K562 (cell line): ENCODE measurements around the gene EEFSEC. TPM values are rescaled to one million over a fixed set of nuclear protein-coding genes. Genes with fewer than 3 reads are reported as not detected.

Experiments used
- ATAC-seq: fragments of 200-7000 bp; cut with Tn5 transposase; 3 replicates; pipeline ENCODE4 v1.9.1; 2020; ENCODE audit warnings: moderate library complexity
- BruUV-seq: library from RNA; stranded (reverse); fragments of 400-500 nt; replicated peaks from 2 replicates; lab custom pipeline; 2021; lab: Mats Ljungman, UMichigan
- CTCF ChIA-PET: fragments of 300-600 bp; formaldehyde crosslinking; extraction: SDS; loops from one replicate; lab custom pipeline; 2021; ENCODE audit warnings: low intra/inter-chr PET ratio; lab: Yijun Ruan, JAX
- POLR2A ChIA-PET: fragments of 300-600, 350-650 bp; sonication (Branson Sonifier 250); formaldehyde crosslinking; extraction: SDS; loops from one replicate; lab custom pipeline; 2021; ENCODE audit warnings: antibody characterized with exemption, inconsistent platforms; lab: Yijun Ruan, JAX
- DNase-seq, 4 experiments: peaks; one replicate each; pipeline versions ENCODE4 v3.0.0 to v3.0.0-alpha.2; 2011 to 2018; ENCODE audit warnings: low spot score in 3 of 4, mixed read lengths in 3 of 4; ENCODE audit errors: extremely low read depth in 1 of 4
- FAIRE-seq: peaks from 2 replicates; lab custom pipeline; 2011; peaks lifted over from hg19 to GRCh38; lab: Jason Lieb, UNC
- H2AFZ ChIP-seq: 2 replicates; pipeline ENCODE4 v1.6.0; 2011; ENCODE audit warnings: low read depth, low read length, control low read depth, inconsistent platforms
- H3K27ac ChIP-seq: fragments of 200-600 bp; 3 replicates; pipeline ENCODE4 v1.8.0; 2011; ENCODE audit warnings: low read depth, mild to moderate bottlenecking, control low read depth, inconsistent platforms, low read length, moderate library complexity, mixed read lengths; ENCODE audit errors: extremely low read depth
- H3K27me3 ChIP-seq, 2 experiments: fragments of 300-600 bp in 1 of 2; 2 replicates in 1 of 2; 3 replicates in 1 of 2; pipeline versions ENCODE4 v1.6.0 to v1.8.0; 2011; ENCODE audit warnings: inconsistent platforms in 2 of 2, low read length in 2 of 2, mild to moderate bottlenecking in 1 of 2, mixed read lengths in 1 of 2, moderate library complexity in 1 of 2; ENCODE audit not compliant: control insufficient read depth in 2 of 2, insufficient read depth in 2 of 2
- H3K36me3 ChIP-seq: fragments of 300-600 bp; 3 replicates; pipeline ENCODE4 v1.8.0; 2011; ENCODE audit warnings: mild to moderate bottlenecking, low read length, inconsistent platforms; ENCODE audit not compliant: control insufficient read depth, insufficient read depth
- H3K4me1 ChIP-seq, 2 experiments: fragments of 200-600 bp in 1 of 2; replicated peaks in 1 of 2; 2 replicates in 1 of 2; 3 replicates in 1 of 2; pipeline versions ENCODE4 v1.5.1 to v1.8.0; 2011; ENCODE audit warnings: inconsistent platforms in 2 of 2, low read length in 2 of 2, mild to moderate bottlenecking in 1 of 2, mixed read lengths in 1 of 2, moderate library complexity in 1 of 2; ENCODE audit not compliant: control insufficient read depth in 2 of 2, insufficient read depth in 2 of 2
- H3K4me2 ChIP-seq: 2 replicates; pipeline ENCODE4 v1.6.1; 2011; ENCODE audit warnings: low read length, control low read depth, inconsistent platforms, mixed read lengths; ENCODE audit not compliant: insufficient read depth
- H3K4me3 ChIP-seq: fragments of 200-600 bp; sonication (generic), shearing (Covaris generic); 2 replicates; pipeline ENCODE4 v1.5.1; 2016; ENCODE audit warnings: control low read depth, inconsistent platforms
- H3K79me2 ChIP-seq: fragments of 200-600 bp; 3 replicates; pipeline ENCODE4 v1.8.0; 2011; ENCODE audit warnings: low read length, inconsistent platforms; ENCODE audit not compliant: control insufficient read depth, insufficient read depth
- H3K9ac ChIP-seq, 2 experiments: 2 replicates each; pipeline versions ENCODE4 v1.6.0 to v1.6.1; 2011; ENCODE audit warnings: low read depth in 2 of 2, low read length in 2 of 2, control low read depth in 1 of 2, inconsistent platforms in 1 of 2, mild to moderate bottlenecking in 1 of 2, mixed read lengths in 1 of 2; ENCODE audit not compliant: insufficient read depth in 1 of 2
- H3K9me1 ChIP-seq: one replicate; pipeline ENCODE4 v1.6.0; 2011; ENCODE audit warnings: inconsistent platforms, mild to moderate bottlenecking, low read length, moderate library complexity; ENCODE audit not compliant: control insufficient read depth, insufficient read depth
- H3K9me3 ChIP-seq: replicated peaks from 2 replicates; pipeline ENCODE4 v1.5.1; 2011; ENCODE audit warnings: low read depth, low read length, inconsistent platforms; ENCODE audit not compliant: control insufficient read depth, insufficient read depth
- H4K20me1 ChIP-seq: replicated peaks from 2 replicates; pipeline ENCODE4 v1.6.1; 2011; ENCODE audit warnings: low read length, inconsistent platforms, mixed read lengths; ENCODE audit not compliant: control insufficient read depth, insufficient read depth
- AFF4 ChIP-seq: sonication (generic); formaldehyde crosslinking; IDR thresholded peaks from 2 replicates; pipeline ENCODE4 v1.8.0; 2023; ENCODE audit warnings: mild to moderate bottlenecking, missing genetic modification reagents
- COPS2 ChIP-seq: fragments of 450-650 bp; conservative IDR thresholded peaks from 2 replicates; pipeline ENCODE4 v1.6.1; 2016; ENCODE audit warnings: mild to moderate bottlenecking, moderate library complexity
- KLF16 ChIP-seq: IDR thresholded peaks from 2 replicates; pipeline ENCODE4 v1.6.1; 2016; ENCODE audit warnings: antibody characterized with exemption
- PTBP1 ChIP-seq: fragments of 200-400 bp; formaldehyde crosslinking; IDR thresholded peaks from 2 replicates; pipeline ENCODE4 v1.6.1; 2017; ENCODE audit warnings: low read depth, low read length
- SIX5 ChIP-seq, 2 experiments: IDR thresholded peaks; 2 replicates each; pipeline ENCODE4 v1.6.1; 2011; ENCODE audit warnings: low read length in 2 of 2, borderline replicate concordance in 1 of 2, low read depth in 1 of 2, mild to moderate bottlenecking in 1 of 2, moderate library complexity in 1 of 2; ENCODE audit not compliant: insufficient read depth in 1 of 2
- ZNF696 ChIP-seq: fragments of 250-450 bp; sonication (Bioruptor Pico); conservative IDR thresholded peaks from 2 replicates; pipeline ENCODE4 v1.4.0; 2020; ENCODE audit warnings: mild to moderate bottlenecking, moderate library complexity
- WGBS: fragments of 100-300 bp; shearing (Covaris generic); methylation state at CpG from one replicate; pipeline ENCODE4 v1.1.6; 2016; ENCODE audit warnings: low coverage, mixed read lengths; ENCODE audit not compliant: insufficient coverage; ENCODE audit errors: missing lambda C conversion rate; 5-methylcytosine and 5-hydroxymethylcytosine counted together
- in situ Hi-C: fragments of 300-500 bp; cut with MboI; formaldehyde crosslinking; loops from 4 replicates; pipeline ENCODE4 v1.15.0; 2018; ENCODE audit warnings: inconsistent platforms, mixed read lengths
- intact Hi-C: fragments of 100-400 bp; cut with micrococcal nuclease; formaldehyde crosslinking; loops from 2 replicates; pipeline ENCODE4 v1.14.2; 2022
- polyA plus RNA-seq, 8 experiments: library from polyadenylated mRNA; depleted of rRNA in 4 of 8; stranded (reverse) in 5 of 8; unstranded in 3 of 8; fragments of >200 nt; fragmentation: Nextera tagmentation in 2 of 8; fragmentation: Illumina TruSeq in 1 of 8; extraction: Ambion mirVana in 2 of 8; extraction: Trizol in 1 of 8; gene quantifications; 2 replicates each; pipeline versions ENCODE4 v1.2.1 to v1.2.3, GENCODE V29; 2011 to 2014; ENCODE audit warnings: inconsistent platforms in 1 of 8, missing spikeins in 1 of 8
- total RNA-seq, 7 experiments: library from RNA; depleted of rRNA in 6 of 7; stranded (reverse); fragments of >200 nt in 6 of 7; fragmentation: Illumina TruSeq in 2 of 7; extraction: Trizol in 2 of 7; gene quantifications; 2 replicates each; pipeline versions ENCODE4 v1.2.1 to v1.2.3, GENCODE V29; 2011 to 2021; ENCODE audit warnings: low replicate concordance in 1 of 7

The EEFSEC gene
- total and polyA plus RNA-seq, 9 of the 15 experiments (the other 6 are each of a cell fraction or from before 2014, with no cell fraction given), result 0.35 to 11.8 (median 7.7) TPM

- Histone ChIP-seq H2AFZ (no peak overlapping the region), H3K27ac (no peak overlapping the region), H3K4me3 (no peak overlapping the region), H3K79me2 (no peaks in the 10 kb centered on the region), H3K9me1 (no peaks in the 10 kb centered on the region), H3K9me3 (no peaks in the 10 kb centered on the region), H3K27me3 (no peaks in the 10 kb centered on the region), H4K20me1 (no peaks in the 10 kb centered on the region), H3K4me2 (no peak overlapping the region), H3K9ac (peak overlapping the region in 1 of 2 experiments; percentile 35; a peak in 1 of 4 replicates), H3K36me3 (no peaks in the 10 kb centered on the region), H3K4me1 (no peaks in the 10 kb centered on the region)
- intact Hi-C loops, result no loop called here
- ATAC-seq (no peak), FAIRE-seq (no peak), DNase-seq (no peak)
- CTCF ChIA-PET, result no interaction called here
- 48% methylated on average over 3 of the region's 6 CpGs for WGBS
- in situ Hi-C loops, result no loop called here
- POLR2A ChIA-PET, result no interaction called here
- no TSS peak for BruUV-seq
- TF ChIP-seq COPS2 (no peak), SIX5 (IDR thresholded peaks at IDR 0.05; ENCODE audit: borderline replicate concordance in 1 of 2, insufficient read depth in 1 of 2, low read depth in 1 of 2, low read length in 2 of 2) (no peak), ZNF696 (no peak), PTBP1 (no peak), KLF16 (no peak), AFF4 (no peak)
Observed at GRCh38 chr3:128327606-128328031, 174.3 kb downstream of the EEFSEC start.
